Measurements from ENCODE around the gene LSM10. TPM values are rescaled to one million over a fixed set of nuclear protein-coding genes. Genes with fewer than 3 reads are reported as not detected.

LSM10 gene
- total and polyA plus RNA-seq, 2 of the 4 experiments (the other 2 are of a cell fraction) = 11.7 to 78.9 TPM

- no TSS peak for BruUV-seq (replicated peaks)
- Histone ChIP-seq H2BK120ac (ENCODE audit: low read depth, low read length) (0 out of 2 replicates have a peak overlapping the region, but pooled peaks have one; percentile 82), H3K36me3 (ENCODE audit: control insufficient read depth, insufficient read depth, low read length) (peaks cover 3% of the 10 kb centered on the region; the same call in 1 of the 2 replicates), H3K4me1 (ENCODE audit: control insufficient read depth, insufficient read depth, low read length) (peaks cover 5% of the 10 kb centered on the region), H3K79me1 (ENCODE audit: low read depth in 1 of 2, low read length in 2 of 2) (no peaks in the 10 kb centered on the region), H3K23ac (ENCODE audit: low read depth, low read length) (no peak overlapping the region), H3K4ac (ENCODE audit: low read depth, low read length) (no peak overlapping the region), H3K14ac (replicated peaks; ENCODE audit: low read depth, low read length) (no peak overlapping the region), H2BK20ac (ENCODE audit: low read depth, low read length) (no peak overlapping the region), H3K9ac (ENCODE audit: low read depth, low read length) (no peak overlapping the region), H4K8ac (ENCODE audit: low read depth in 2 of 2, low read length in 2 of 2) (no peak overlapping the region), H3K4me2 (ENCODE audit: low read depth, low read length) (no peak overlapping the region), H4K5ac (ENCODE audit: low read depth, low read length) (no peak overlapping the region), H3K56ac (ENCODE audit: extremely low read depth, insufficient read depth, low read length) (no peak overlapping the region), H2BK5ac (ENCODE audit: low read depth, low read length, poor library complexity, severe bottlenecking) (no peak overlapping the region), H3K18ac (ENCODE audit: low read depth, low read length) (no peak overlapping the region), H3K4me3 (ENCODE audit: insufficient read depth, low read depth, low read length) (no peak overlapping the region), H2BK15ac (ENCODE audit: low read depth, low read length) (no peak overlapping the region), H3K9me1 (ENCODE audit: insufficient read depth, low read length) (no peaks in the 10 kb centered on the region), H3K27me3 (ENCODE audit: control insufficient read depth, insufficient read depth, low read length) (no peaks in the 10 kb centered on the region), H2AFZ (replicated peaks; ENCODE audit: low read length, poor library complexity) (no peak overlapping the region), H4K20me1 (ENCODE audit: insufficient read depth, low read length) (no peaks in the 10 kb centered on the region), H3K27ac (ENCODE audit: insufficient read depth, low read length) (no peak overlapping the region), H3K9me3 (ENCODE audit: control insufficient read depth, insufficient read depth, low read length) (no peaks in the 10 kb centered on the region), H4K91ac (ENCODE audit: insufficient read depth, low read depth, low read length) (no peak overlapping the region), H2AK9ac (replicated peaks; ENCODE audit: low read depth, low read length, poor library complexity) (no peak overlapping the region), H2AK5ac (ENCODE audit: low read depth, low read length) (no peak overlapping the region)
- intact Hi-C loops (cut with micrococcal nuclease) (loop anchor here (1.0 to 5.0 kb wide), 4 partner anchors 34 to 322 kb away; partner anchors contain the start of genes SH3D21 and STK40), dilution Hi-C loops (cut with HindIII; ENCODE audit: low sequenced_read_pairs, unreplicated experiment) (no loop called here), in situ Hi-C loops (cut with MboI; ENCODE audit: low sequenced_read_pairs) (loop anchor here (5.0 to 25.0 kb wide), 2 partner anchors 84 to 309 kb away; no protein-coding TSS in a partner anchor)
- ATAC-seq (ENCODE audit: low read depth) = no peak
- TF ChIP-seq MAFK (IDR thresholded peaks at IDR 0.05; ENCODE audit: low read depth, low read length) (peak; percentile 62), RAD21 (IDR thresholded peaks at IDR 0.05; ENCODE audit: low read length) (no peak), RFX5 (IDR thresholded peaks at IDR 0.05; ENCODE audit: low read depth, low read length) (no peak)
- ChIA-PET POLR2A (ENCODE audit: unreplicated experiment) (no interaction called here), CTCF (interaction anchor here (0.9 to 1.2 kb wide), 2 partner anchors 79 to 122 kb away, joined by 4 to 5 read pairs; no protein-coding TSS in a partner anchor)
- DNase-seq = no peak
- WGBS, 2 experiments (ENCODE audit: extremely low coverage in 2 of 2, insufficient read length in 1 of 2) = no CpG with 5 or more reads among the region's 7 CpGs
Observed at GRCh38 chr1:36421649-36422048, 23.9 kb upstream of the LSM10 start.
